ENCODE results near the gene MXRA8. TPM values are rescaled to one million over a fixed set of nuclear protein-coding genes. Genes with fewer than 3 reads are reported as not detected.

The MXRA8 gene
- polyA plus RNA-seq, 1 donor: 346 TPM

DNA sequence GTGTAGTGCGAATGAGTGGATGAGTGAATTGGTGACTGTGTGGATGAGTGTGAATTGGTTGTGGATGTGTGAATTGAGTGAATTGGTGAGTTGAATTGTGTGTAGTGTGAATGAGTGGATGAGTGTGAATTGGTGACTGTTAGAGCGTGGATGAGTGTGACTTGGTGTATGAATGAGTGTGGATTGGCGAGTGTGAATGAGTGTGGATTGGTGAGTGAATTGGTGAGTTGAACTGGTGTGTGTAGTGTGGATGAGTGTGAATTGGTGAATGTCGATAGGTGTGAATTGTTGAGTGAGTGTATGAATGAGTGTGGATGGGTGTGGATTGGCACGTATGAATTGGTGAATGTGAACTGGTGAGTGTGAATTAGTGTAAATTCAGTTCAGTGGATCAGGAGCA, 9.0 kb upstream of the MXRA8 start:
- Histone ChIP-seq H3K4me3 (ENCODE audit: low read length) (no peak overlapping the region), H3K36me3 (ENCODE audit: control insufficient read depth, insufficient read depth, low read length) (peaks cover 2% of the 10 kb centered on the region), H3K4me1 (ENCODE audit: control insufficient read depth, insufficient read depth, low read length) (peaks cover 12% of the 10 kb centered on the region), H3K27ac (ENCODE audit: low read length) (no peak overlapping the region), H3K27me3 (ENCODE audit: control insufficient read depth, insufficient read depth, low read length) (no peaks in the 10 kb centered on the region), H3K9me3 (ENCODE audit: control insufficient read depth, low read depth, low read length) (peaks cover 17% of the 10 kb centered on the region)
- no peak for DNase-seq
- 100% methylated on average over 3 of the region's 5 CpGs for WGBS (ENCODE audit: insufficient coverage, low lambda C conversion rate)

- no peak for DNase-seq
- H3K36me3 ChIP-seq (ENCODE audit: control insufficient read depth, insufficient read depth, low read length): no peaks in the 10 kb centered on the region
- peaks cover 17% of the 10 kb centered on the region for H3K9me3 ChIP-seq (ENCODE audit: control insufficient read depth, low read depth, low read length)
- H3K27ac ChIP-seq (ENCODE audit: low read length): no peak overlapping the region
- peaks cover 6% of the 10 kb centered on the region for H3K4me1 ChIP-seq (ENCODE audit: control insufficient read depth, insufficient read depth, low read length)
- 100% methylated on average over 3 of the region's 3 CpGs for WGBS (ENCODE audit: insufficient coverage, low lambda C conversion rate)
- no peak overlapping the region for H3K4me3 ChIP-seq (ENCODE audit: low read length)
- no peaks in the 10 kb centered on the region for H3K27me3 ChIP-seq (ENCODE audit: control insufficient read depth, insufficient read depth, low read length)
Observed at GRCh38 chr1:1366699-1367066, 8.3 kb upstream of the MXRA8 start.

GRCh38 chr1:1365875-1366698, 7.7 kb upstream of the MXRA8 start:
- Histone ChIP-seq H3K4me1 (ENCODE audit: control insufficient read depth, insufficient read depth, low read length) (peaks cover under 1% of the 10 kb centered on the region), H3K4me3 (ENCODE audit: low read length) (no peak overlapping the region), H3K27me3 (ENCODE audit: control insufficient read depth, insufficient read depth, low read length) (no peaks in the 10 kb centered on the region), H3K27ac (ENCODE audit: low read length) (no peak overlapping the region), H3K9me3 (ENCODE audit: control insufficient read depth, low read depth, low read length) (peaks cover 21% of the 10 kb centered on the region), H3K36me3 (ENCODE audit: control insufficient read depth, insufficient read depth, low read length) (no peaks in the 10 kb centered on the region)
- WGBS (ENCODE audit: insufficient coverage, low lambda C conversion rate): 69% methylated on average over 9 of the region's 10 CpGs
- no peak for DNase-seq

- Histone ChIP-seq H3K9me3 (ENCODE audit: control insufficient read depth, low read depth, low read length) (peaks cover 24% of the 10 kb centered on the region), H3K36me3 (ENCODE audit: control insufficient read depth, insufficient read depth, low read length) (no peaks in the 10 kb centered on the region), H3K4me3 (ENCODE audit: low read length) (no peak overlapping the region), H3K27ac (ENCODE audit: low read length) (no peak overlapping the region), H3K4me1 (ENCODE audit: control insufficient read depth, insufficient read depth, low read length) (peaks cover 15% of the 10 kb centered on the region), H3K27me3 (ENCODE audit: control insufficient read depth, insufficient read depth, low read length) (no peaks in the 10 kb centered on the region)
- WGBS (ENCODE audit: insufficient coverage, low lambda C conversion rate): no CpG with 5 or more reads among the region's 14 CpGs
- no peak for DNase-seq
Observed at GRCh38 chr1:1364266-1364665, 5.9 kb upstream of the MXRA8 start.

- DNase-seq: peak; percentile 51 to 59
- Histone ChIP-seq H3K27ac (ENCODE audit: low read length) (peak overlapping the region; percentile 44), H3K4me1 (ENCODE audit: control insufficient read depth, insufficient read depth, low read length) (peaks cover 26% of the 10 kb centered on the region), H3K4me3 (ENCODE audit: low read length) (no peak overlapping the region), H3K9me3 (ENCODE audit: control insufficient read depth, low read depth, low read length) (peaks cover 19% of the 10 kb centered on the region), H3K36me3 (ENCODE audit: control insufficient read depth, insufficient read depth, low read length) (no peaks in the 10 kb centered on the region), H3K27me3 (ENCODE audit: control insufficient read depth, insufficient read depth, low read length) (no peaks in the 10 kb centered on the region)
- no CpG with 5 or more reads among the region's 13 CpGs for WGBS (ENCODE audit: insufficient coverage, low lambda C conversion rate)
Observed at GRCh38 chr1:1361982-1362423, 3.6 kb upstream of the MXRA8 start.

- Histone ChIP-seq H3K4me3 (ENCODE audit: low read length) (no peak overlapping the region), H3K27ac (ENCODE audit: low read length) (peak overlapping the region; percentile 44), H3K4me1 (ENCODE audit: control insufficient read depth, insufficient read depth, low read length) (peaks cover 30% of the 10 kb centered on the region), H3K9me3 (ENCODE audit: control insufficient read depth, low read depth, low read length) (peaks cover 13% of the 10 kb centered on the region), H3K36me3 (ENCODE audit: control insufficient read depth, insufficient read depth, low read length) (no peaks in the 10 kb centered on the region), H3K27me3 (ENCODE audit: control insufficient read depth, insufficient read depth, low read length) (no peaks in the 10 kb centered on the region)
- WGBS (ENCODE audit: insufficient coverage, low lambda C conversion rate): no CpG with 5 or more reads among the region's 35 CpGs
- no peak for DNase-seq
Observed at GRCh38 chr1:1361233-1361981, 3.1 kb upstream of the MXRA8 start.

- peaks cover 6% of the 10 kb centered on the region for H3K9me3 ChIP-seq (ENCODE audit: control insufficient read depth, low read depth, low read length)
- no peaks in the 10 kb centered on the region for H3K36me3 ChIP-seq (ENCODE audit: control insufficient read depth, insufficient read depth, low read length)
- no peaks in the 10 kb centered on the region for H3K27me3 ChIP-seq (ENCODE audit: control insufficient read depth, insufficient read depth, low read length)
- H3K4me3 ChIP-seq (ENCODE audit: low read length): no peak overlapping the region
- 100% methylated on average over 1 of the region's 20 CpGs for WGBS (ENCODE audit: insufficient coverage, low lambda C conversion rate)
- H3K4me1 ChIP-seq (ENCODE audit: control insufficient read depth, insufficient read depth, low read length): peaks cover 30% of the 10 kb centered on the region
- H3K27ac ChIP-seq (ENCODE audit: low read length): peak overlapping the region; percentile 85
- no peak for DNase-seq
Observed at GRCh38 chr1:1360506-1361169, 2.3 kb upstream of the MXRA8 start.

DNA sequence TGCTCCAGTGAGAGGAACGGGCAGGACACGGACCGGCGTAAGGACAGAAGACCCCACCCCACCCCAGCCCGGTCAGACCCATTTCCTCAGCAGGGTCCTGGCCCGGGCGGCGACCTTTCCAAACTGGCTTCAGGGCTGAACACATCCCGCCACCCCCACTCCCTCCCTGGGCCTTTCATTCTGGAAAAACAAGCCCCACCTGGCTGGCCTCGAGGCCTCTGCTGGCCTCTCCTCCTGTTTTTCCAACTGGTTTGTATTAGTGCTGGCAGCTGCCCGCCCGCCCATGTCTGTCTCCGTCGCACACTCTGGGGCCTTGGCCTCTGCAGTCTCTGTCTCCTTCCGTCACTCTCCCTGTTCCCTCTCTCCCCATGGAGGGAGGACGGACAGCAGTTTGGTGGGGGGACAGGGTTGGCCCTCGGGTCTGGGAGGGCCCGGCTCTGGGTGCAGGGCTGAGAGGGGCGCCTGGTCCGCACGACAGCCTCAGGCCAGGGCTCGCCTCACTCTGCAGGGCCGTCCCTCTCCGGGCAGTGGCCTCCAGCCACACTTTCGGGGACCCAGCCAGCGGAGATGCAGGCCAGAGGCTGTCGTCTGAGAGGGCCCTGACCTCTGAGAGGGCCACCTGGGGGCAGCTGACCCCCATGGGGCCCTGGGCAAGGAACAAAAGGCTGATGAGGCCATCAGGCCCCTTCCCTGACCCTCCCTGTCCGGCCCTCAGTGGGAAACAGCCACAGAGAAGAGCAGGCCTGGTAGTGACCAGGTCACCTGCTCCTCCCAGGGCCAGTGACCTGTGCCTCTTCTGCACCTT, 1.5 kb upstream of the MXRA8 start:
- H3K27me3 ChIP-seq (ENCODE audit: control insufficient read depth, insufficient read depth, low read length): no peaks in the 10 kb centered on the region
- H3K4me1 ChIP-seq (ENCODE audit: control insufficient read depth, insufficient read depth, low read length): peaks cover 30% of the 10 kb centered on the region

GRCh38 chr1:1359308-1359663, 931 bp upstream of the MXRA8 start:
- Histone ChIP-seq H3K27ac (ENCODE audit: low read length) (peak overlapping the region; percentile 85), H3K4me1 (ENCODE audit: control insufficient read depth, insufficient read depth, low read length) (peaks cover 30% of the 10 kb centered on the region), H3K4me3 (ENCODE audit: low read length) (peak overlapping the region; percentile 73), H3K27me3 (ENCODE audit: control insufficient read depth, insufficient read depth, low read length) (no peaks in the 10 kb centered on the region), H3K36me3 (ENCODE audit: control insufficient read depth, insufficient read depth, low read length) (peaks cover under 1% of the 10 kb centered on the region), H3K9me3 (ENCODE audit: control insufficient read depth, low read depth, low read length) (peaks cover 6% of the 10 kb centered on the region)
- DNase-seq: no peak
- no CpG with 5 or more reads among the region's 6 CpGs for WGBS (ENCODE audit: insufficient coverage, low lambda C conversion rate)

More for the DNA sequence above, 1.5 kb upstream of the MXRA8 start:
- Histone ChIP-seq H3K4me3 (ENCODE audit: low read length) (no peak overlapping the region), H3K36me3 (ENCODE audit: control insufficient read depth, insufficient read depth, low read length) (no peaks in the 10 kb centered on the region), H3K9me3 (ENCODE audit: control insufficient read depth, low read depth, low read length) (peaks cover 6% of the 10 kb centered on the region), H3K27ac (ENCODE audit: low read length) (peak overlapping the region; percentile 85)
- WGBS (ENCODE audit: insufficient coverage, low lambda C conversion rate): no CpG with 5 or more reads among the region's 28 CpGs
- no peak for DNase-seq
